ENCODE measurements around the gene TGFBR2. TPM values are rescaled to one million over a fixed set of nuclear protein-coding genes. Genes with fewer than 3 reads are reported as not detected.

TGFBR2 gene
- total and polyA plus RNA-seq, 2 experiments from 2014 or later, result 4.7 to 13.0 TPM

- TF ChIP-seq ZNF462 (CRISPR knock-in tag; IDR thresholded peaks at IDR 0.05) (no peak), EZH2phosphoT487 (IDR thresholded peaks at IDR 0.05; ENCODE audit: unreplicated experiment) (no peak), ZNF331 (CRISPR knock-in tag; IDR thresholded peaks at IDR 0.05; ENCODE audit: low read depth) (no peak), NANOG (IDR thresholded peaks at IDR 0.05; ENCODE audit: borderline replicate concordance) (no peak)
Observed at GRCh38 chr3:30702828-30703397, 96.5 kb downstream of the TGFBR2 start (continued).

GRCh38 chr3:30704931-30705890 lies 98.8 kb downstream of the TGFBR2 start:
- no peak overlapping the region for H3K4me3 Mint-ChIP-seq
- peaks cover 54% of the 10 kb centered on the region for H3K36me3 Mint-ChIP-seq (ENCODE audit: low read depth)
- no peak overlapping the region for H3K27ac Mint-ChIP-seq
- peaks cover 53% of the 10 kb centered on the region for H3K9me3 Mint-ChIP-seq
- Histone ChIP-seq H3F3A (replicated peaks; ENCODE audit: low read depth) (no peaks in the 10 kb centered on the region), H3K27ac (ENCODE audit: low read depth) (peak overlapping the region; percentile 42; the same call in 1 of the 2 replicates), H4K20me1 (replicated peaks; ENCODE audit: insufficient read depth) (no peaks in the 10 kb centered on the region), H3K4me3 (no peak overlapping the region), H3K27me3 (ENCODE audit: insufficient read depth) (no peaks in the 10 kb centered on the region), H3K79me2 (replicated peaks; ENCODE audit: insufficient read depth) (no peaks in the 10 kb centered on the region), H3K9me2 (ENCODE audit: insufficient read depth) (0 out of 2 replicates have a peak, but pooled peaks cover 4% of the 10 kb centered on the region), H3K4me1 (ENCODE audit: insufficient read depth) (peaks cover 14% of the 10 kb centered on the region), H2AFZ (no peak overlapping the region), H3K36me3 (ENCODE audit: insufficient read depth) (peaks cover 4% of the 10 kb centered on the region), H3K4me2 (peak overlapping the region; percentile 30; the same call in 1 of the 2 replicates)
- H3K4me1 Mint-ChIP-seq, result peaks cover 13% of the 10 kb centered on the region
- ATAC-seq (no peak), DNase-seq (ENCODE audit: low spot score) (no peak)
- no peaks in the 10 kb centered on the region for H3K27me3 Mint-ChIP-seq (ENCODE audit: insufficient read depth, low read depth, poor library complexity)
- TF ChIP-seq NANOG (IDR thresholded peaks at IDR 0.05; ENCODE audit: borderline replicate concordance) (no peak), CREB1 (CRISPR knock-in tag; IDR thresholded peaks at IDR 0.05; ENCODE audit: low read depth) (no peak), REST (IDR thresholded peaks at IDR 0.05; ENCODE audit: unreplicated experiment) (no peak), EZH2 (IDR thresholded peaks at IDR 0.05; ENCODE audit: low read depth, unreplicated experiment) (no peak), ZNF114 (CRISPR knock-in tag; IDR thresholded peaks at IDR 0.05) (no peak), EZH2phosphoT487 (IDR thresholded peaks at IDR 0.05; ENCODE audit: unreplicated experiment) (no peak), JUNB (IDR thresholded peaks at IDR 0.05; ENCODE audit: unreplicated experiment) (no peak), POLR2AphosphoS5 (IDR thresholded peaks at IDR 0.05; ENCODE audit: low read depth) (no peak)

Data from GM23338 (cell line).